Body of pancreas (tissue), 4 donors: ENCODE measurements around the gene TRMT44.

Experiments used
- POLR2A ChIP-seq, 3 donors: fragments of 450-650 bp; IDR thresholded peaks; one replicate each; pipeline ENCODE4 v1.6.1; 2016; ENCODE audit warnings: antibody characterized with exemption in 3 of 3, mild to moderate bottlenecking in 2 of 3
- TF ChIP-seq, protein P1 (sequence below), 7 experiments: fragments of 450-650 bp in 4 of 7; fragments of 200-600 bp in 3 of 7; sonication (generic) in 3 of 7; IDR thresholded peaks; one replicate each; pipeline ENCODE4 v1.5.1; 2016 to 2019; ENCODE audit warnings: antibody characterized with exemption in 7 of 7

DNA sequence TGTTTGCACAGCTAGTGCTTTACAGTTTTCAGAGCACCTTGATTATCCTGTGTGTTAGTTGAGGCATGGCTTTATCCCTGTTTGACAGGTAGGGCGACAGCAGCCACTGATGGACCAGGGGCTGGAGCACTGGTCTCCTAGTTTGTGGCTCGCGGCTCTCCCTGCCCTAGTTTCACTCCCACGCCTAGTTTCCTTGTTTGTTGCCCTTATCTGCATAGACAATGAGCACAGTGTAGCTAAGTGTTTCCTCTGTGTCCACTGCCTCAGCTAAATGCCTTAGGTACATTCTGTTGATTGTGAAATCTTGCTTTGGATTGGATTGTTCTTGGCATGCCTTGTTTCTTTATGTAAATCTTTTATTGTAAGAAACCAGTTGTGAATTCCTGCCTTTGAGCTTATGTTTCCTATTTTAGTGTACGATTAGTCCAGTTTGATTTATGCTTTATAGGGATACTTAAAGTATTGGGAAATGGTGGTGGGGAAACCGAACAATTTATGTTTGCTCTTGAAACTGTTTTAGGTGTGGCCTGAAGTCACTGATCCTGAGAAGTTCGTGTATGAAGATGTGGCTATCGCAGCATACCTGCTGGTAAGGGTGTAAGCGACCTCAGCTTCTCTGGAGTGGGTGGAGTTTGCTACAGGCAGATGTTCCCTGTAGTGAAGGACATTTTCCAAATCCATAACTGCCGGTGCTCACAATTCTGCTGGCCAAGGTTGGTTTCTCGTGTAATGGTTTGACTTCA is 11.0 kb downstream of the TRMT44 start:
- TF ChIP-seq, protein P1, sequence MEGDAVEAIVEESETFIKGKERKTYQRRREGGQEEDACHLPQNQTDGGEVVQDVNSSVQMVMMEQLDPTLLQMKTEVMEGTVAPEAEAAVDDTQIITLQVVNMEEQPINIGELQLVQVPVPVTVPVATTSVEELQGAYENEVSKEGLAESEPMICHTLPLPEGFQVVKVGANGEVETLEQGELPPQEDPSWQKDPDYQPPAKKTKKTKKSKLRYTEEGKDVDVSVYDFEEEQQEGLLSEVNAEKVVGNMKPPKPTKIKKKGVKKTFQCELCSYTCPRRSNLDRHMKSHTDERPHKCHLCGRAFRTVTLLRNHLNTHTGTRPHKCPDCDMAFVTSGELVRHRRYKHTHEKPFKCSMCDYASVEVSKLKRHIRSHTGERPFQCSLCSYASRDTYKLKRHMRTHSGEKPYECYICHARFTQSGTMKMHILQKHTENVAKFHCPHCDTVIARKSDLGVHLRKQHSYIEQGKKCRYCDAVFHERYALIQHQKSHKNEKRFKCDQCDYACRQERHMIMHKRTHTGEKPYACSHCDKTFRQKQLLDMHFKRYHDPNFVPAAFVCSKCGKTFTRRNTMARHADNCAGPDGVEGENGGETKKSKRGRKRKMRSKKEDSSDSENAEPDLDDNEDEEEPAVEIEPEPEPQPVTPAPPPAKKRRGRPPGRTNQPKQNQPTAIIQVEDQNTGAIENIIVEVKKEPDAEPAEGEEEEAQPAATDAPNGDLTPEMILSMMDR (IDR thresholded peaks at IDR 0.05): no peak
- peak in 2 of 3 donors; percentile 16 to 25 for TF ChIP-seq POLR2A (IDR thresholded peaks at IDR 0.05)
